SK-N-SH (cell line): ENCODE measurements around the gene SLC25A41. TPM values are rescaled to one million over a fixed set of nuclear protein-coding genes. Genes with fewer than 3 reads are reported as not detected.

Source experiments
- CTCF ChIA-PET: fragments of 300-600, 350-600 bp; formaldehyde crosslinking; extraction: SDS; loops from one replicate; lab custom pipeline; 2021; lab: Yijun Ruan, JAX
- POLR2A ChIA-PET: fragments of 350-600 bp; sonication (Branson Sonifier 250); formaldehyde crosslinking; extraction: SDS; loops from one replicate; lab custom pipeline; 2020; ENCODE audit warnings: antibody characterized with exemption, inconsistent platforms; lab: Yijun Ruan, JAX
- DNase-seq: peaks from one replicate; pipeline ENCODE4 v3.0.0; 2012
- H2AFZ ChIP-seq: fragments of 200-600 bp; sonication (generic); 2 replicates; pipeline ENCODE4 v1.8.1; 2016; ENCODE audit warnings: antibody characterized with exemption, mild to moderate bottlenecking, low read depth
- H3F3A ChIP-seq: fragments of 200-600 bp; sonication (generic); replicated peaks from 2 replicates; pipeline ENCODE3; 2016; ENCODE audit warnings: antibody characterized with exemption, mild to moderate bottlenecking; ENCODE audit not compliant: insufficient read depth
- H3K27ac ChIP-seq, 2 experiments: fragments of 200-500 bp in 1 of 2; fragments of 200-600 bp in 1 of 2; sonication (Bioruptor generic) in 1 of 2; sonication (generic), shearing (Covaris generic) in 1 of 2; 2 replicates each; pipeline versions ENCODE4 v1.5.1 to v1.6.1; 2014 to 2016; ENCODE audit warnings: low read depth in 2 of 2, inconsistent platforms in 1 of 2, low read length in 1 of 2, mild to moderate bottlenecking in 1 of 2, mixed read lengths in 1 of 2
- H3K27me3 ChIP-seq: fragments of 200-600 bp; sonication (generic), shearing (Covaris generic); 2 replicates; pipeline ENCODE4 v1.6.1; 2016; ENCODE audit warnings: mixed run types; ENCODE audit not compliant: insufficient read depth
- H3K36me3 ChIP-seq, 2 experiments: fragments of 200-500 bp in 1 of 2; fragments of 200-600 bp in 1 of 2; sonication (Bioruptor generic) in 1 of 2; sonication (generic) in 1 of 2; replicated peaks in 1 of 2; 2 replicates each; pipeline versions ENCODE3 to v1.5.1; 2014 to 2016; ENCODE audit warnings: low read length in 1 of 2, mild to moderate bottlenecking in 1 of 2; ENCODE audit not compliant: insufficient read depth in 2 of 2, control insufficient read depth in 1 of 2
- H3K4me1 ChIP-seq, 2 experiments: fragments of 200-500 bp in 1 of 2; fragments of 200-600 bp in 1 of 2; sonication (Bioruptor generic) in 1 of 2; sonication (generic), shearing (Covaris generic) in 1 of 2; 2 replicates each; pipeline versions ENCODE4 v1.5.1 to v1.6.1; 2014 to 2016; ENCODE audit warnings: low read depth in 1 of 2, low read length in 1 of 2, mixed run types in 1 of 2; ENCODE audit not compliant: insufficient read depth in 2 of 2, control insufficient read depth in 1 of 2
- H3K4me2 ChIP-seq: fragments of 200-600 bp; sonication (generic), shearing (Covaris generic); 2 replicates; pipeline ENCODE4 v1.6.1; 2017; ENCODE audit warnings: mixed run types
- H3K4me3 ChIP-seq, 2 experiments: fragments of 200-500 bp in 1 of 2; fragments of 200-600 bp in 1 of 2; sonication (Bioruptor generic) in 1 of 2; sonication (generic), shearing (Covaris generic) in 1 of 2; 2 replicates each; pipeline versions ENCODE4 v1.5.1 to v1.8.1; 2014 to 2016; ENCODE audit warnings: low read depth in 2 of 2, inconsistent platforms in 1 of 2, low read length in 1 of 2, mild to moderate bottlenecking in 1 of 2, mixed read lengths in 1 of 2, moderate library complexity in 1 of 2
- H3K79me2 ChIP-seq: fragments of 200-600 bp; sonication (generic); 2 replicates; pipeline ENCODE4 v1.8.1; 2017; ENCODE audit warnings: mild to moderate bottlenecking; ENCODE audit not compliant: insufficient read depth
- H3K9ac ChIP-seq: fragments of 200-600 bp; sonication (generic); 2 replicates; pipeline ENCODE4 v1.6.1; 2017; ENCODE audit warnings: mixed run types
- H3K9me2 ChIP-seq: fragments of 200-600 bp; sonication (generic); 2 replicates; pipeline ENCODE4 v1.6.1; 2017; ENCODE audit warnings: mixed run types
- H3K9me3 ChIP-seq: fragments of 200-600 bp; sonication (generic); 2 replicates; pipeline ENCODE4 v1.6.1; 2017; ENCODE audit warnings: mixed run types, mild to moderate bottlenecking, moderate library complexity
- H4K20me1 ChIP-seq: fragments of 200-600 bp; sonication (generic); 2 replicates; pipeline ENCODE4 v1.6.1; 2017; ENCODE audit warnings: mild to moderate bottlenecking, mixed run types; ENCODE audit not compliant: insufficient read depth
- CHD2 ChIP-seq: fragments of 150-350 bp; IDR thresholded peaks from 2 replicates; pipeline ENCODE4 v1.6.1; 2018; ENCODE audit warnings: low read length; ENCODE audit not compliant: partially characterized antibody
- CTCF ChIP-seq: fragments of 200-600 bp; sonication (generic); IDR thresholded peaks from 2 replicates; pipeline ENCODE4 v1.6.1; 2017; ENCODE audit warnings: antibody characterized with exemption, mild to moderate bottlenecking, moderate library complexity
- EP300 ChIP-seq, 2 experiments: IDR thresholded peaks; 2 replicates each; pipeline versions ENCODE4 v1.4.0 to v1.6.1; 2012; ENCODE audit warnings: borderline replicate concordance in 1 of 2, low read depth in 1 of 2, low read length in 1 of 2
- FOSL2 ChIP-seq: IDR thresholded peaks from 2 replicates; pipeline ENCODE4 v1.4.0; 2012; ENCODE audit warnings: low read depth, mild to moderate bottlenecking, moderate library complexity, borderline replicate concordance
- FOXM1 ChIP-seq: IDR thresholded peaks from 2 replicates; pipeline ENCODE4 v1.4.0; 2012; ENCODE audit warnings: low read depth, mild to moderate bottlenecking
- JUND ChIP-seq: IDR thresholded peaks from 2 replicates; pipeline ENCODE4 v1.4.0; 2012
- MEF2A ChIP-seq: IDR thresholded peaks from 2 replicates; pipeline ENCODE4 v1.4.0; 2012; ENCODE audit warnings: low read depth, borderline replicate concordance
- NRF1 ChIP-seq: IDR thresholded peaks from 2 replicates; pipeline ENCODE4 v1.6.1; 2012; ENCODE audit warnings: low read depth, mild to moderate bottlenecking, low read length
- PBX3 ChIP-seq: IDR thresholded peaks from 2 replicates; pipeline ENCODE4; 2012
- POLR2AphosphoS5 ChIP-seq: IDR thresholded peaks from 2 replicates; pipeline ENCODE4 v1.6.1; 2012; ENCODE audit warnings: low read depth, low read length
- RAD21 ChIP-seq: IDR thresholded peaks from 2 replicates; pipeline ENCODE4 v1.6.1; 2012; ENCODE audit warnings: mild to moderate bottlenecking, low read length
- RCOR1 ChIP-seq: fragments of 150-350 bp; IDR thresholded peaks from 2 replicates; pipeline ENCODE4 v1.6.1; 2017; ENCODE audit warnings: antibody characterized with exemption, low read length
- RXRA ChIP-seq: IDR thresholded peaks from 2 replicates; pipeline ENCODE4 v1.4.0; 2012; ENCODE audit warnings: low read depth, mild to moderate bottlenecking, borderline replicate concordance
- SIN3A ChIP-seq: IDR thresholded peaks from 2 replicates; pipeline ENCODE4 v1.6.1; 2012; ENCODE audit warnings: low read depth, mild to moderate bottlenecking, low read length, moderate library complexity, borderline replicate concordance
- SMC3 ChIP-seq: IDR thresholded peaks from 2 replicates; pipeline ENCODE4 v1.6.1; 2012; ENCODE audit warnings: low read depth, low read length, improper control_type of control experiment
- TAF1 ChIP-seq: IDR thresholded peaks from 2 replicates; pipeline ENCODE4 v1.6.1; 2012; ENCODE audit warnings: low read depth, mild to moderate bottlenecking, low read length, moderate library complexity, borderline replicate concordance
- TCF12 ChIP-seq: IDR thresholded peaks from 2 replicates; pipeline ENCODE4 v1.4.0; 2012
- USF1 ChIP-seq: IDR thresholded peaks from 2 replicates; pipeline ENCODE4 v1.4.0; 2012; ENCODE audit warnings: low read depth, borderline replicate concordance
- WGBS: methylation state at CpG from one replicate; pipeline ENCODE4 v1.1.6; 2017; ENCODE audit warnings: low lambda C conversion rate; 5-methylcytosine and 5-hydroxymethylcytosine counted together
- polyA plus RNA-seq, 3 experiments: library from polyadenylated mRNA; depleted of rRNA; stranded (reverse); fragments of >200 nt; gene quantifications; 2 replicates each; pipeline ENCODE4 v1.2.3, GENCODE V29; 2012
- TF ChIP-seq, protein P1 (sequence below): fragments of 150-350 bp; IDR thresholded peaks from 2 replicates; pipeline ENCODE4 v1.6.1; 2017; ENCODE audit warnings: antibody characterized with exemption, low read length, low read depth, borderline replicate concordance

Gene SLC25A41
- polyA plus RNA-seq, 1 of the 3 experiments (the other 2 are of a cell fraction): 0.12 TPM

GRCh38 chr19:6439743-6440142, 6.2 kb upstream of the SLC25A41 start:
- Histone ChIP-seq H3F3A (no peaks in the 10 kb centered on the region), H3K9ac (no peak overlapping the region), H3K79me2 (no peaks in the 10 kb centered on the region), H3K4me2 (no peak overlapping the region), H3K9me3 (no peaks in the 10 kb centered on the region), H3K27ac (no peak overlapping the region), H2AFZ (no peak overlapping the region), H3K27me3 (no peaks in the 10 kb centered on the region), H4K20me1 (no peaks in the 10 kb centered on the region), H3K36me3 (no peaks in the 10 kb centered on the region), H3K4me3 (no peak overlapping the region), H3K4me1 (no peaks in the 10 kb centered on the region)
- DNase-seq: no peak
- POLR2A ChIA-PET: interaction anchor here (0.6 kb wide), 1 partner anchor 67 kb away, joined by 3 read pairs; the partner anchor contains the start of gene ALKBH7
- TF ChIP-seq RCOR1 (no peak), JUND (no peak), POLR2AphosphoS5 (no peak), FOXM1 (no peak), PBX3 (no peak), MEF2A (no peak), TAF1 (no peak), TCF12 (no peak), FOSL2 (no peak)
- TF ChIP-seq, protein P1, sequence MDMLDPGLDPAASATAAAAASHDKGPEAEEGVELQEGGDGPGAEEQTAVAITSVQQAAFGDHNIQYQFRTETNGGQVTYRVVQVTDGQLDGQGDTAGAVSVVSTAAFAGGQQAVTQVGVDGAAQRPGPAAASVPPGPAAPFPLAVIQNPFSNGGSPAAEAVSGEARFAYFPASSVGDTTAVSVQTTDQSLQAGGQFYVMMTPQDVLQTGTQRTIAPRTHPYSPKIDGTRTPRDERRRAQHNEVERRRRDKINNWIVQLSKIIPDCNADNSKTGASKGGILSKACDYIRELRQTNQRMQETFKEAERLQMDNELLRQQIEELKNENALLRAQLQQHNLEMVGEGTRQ: no peak
- TF ChIP-seq, all 33 proteins: peak for 0
- no peaks in the 10 kb centered on the region for H3K9me2 ChIP-seq
- CTCF ChIA-PET: no interaction called here
- 88% methylated on average over 4 of the region's 4 CpGs for WGBS

- Histone ChIP-seq H4K20me1 (no peaks in the 10 kb centered on the region), H3K9ac (no peak overlapping the region), H3K4me3 (no peak overlapping the region), H3K27me3 (no peaks in the 10 kb centered on the region), H3K27ac (no peak overlapping the region), H3F3A (no peaks in the 10 kb centered on the region), H2AFZ (no peak overlapping the region), H3K9me3 (no peaks in the 10 kb centered on the region), H3K4me1 (no peaks in the 10 kb centered on the region), H3K79me2 (no peaks in the 10 kb centered on the region), H3K9me2 (no peaks in the 10 kb centered on the region), H3K4me2 (no peak overlapping the region), H3K36me3 (no peaks in the 10 kb centered on the region)
- CTCF ChIA-PET: interaction anchor here (0.6 kb wide), 1 partner anchor 37 kb away, joined by 3 read pairs; no protein-coding TSS in a partner anchor
- DNase-seq: no peak
- POLR2A ChIA-PET: no interaction called here
- WGBS: 97% methylated on average over 4 of the region's 11 CpGs
- TF ChIP-seq, protein P1: no peak
- TF ChIP-seq RCOR1 (no peak), CTCF (no peak), SIN3A (no peak), EP300 (IDR thresholded peaks at IDR 0.05; ENCODE audit: borderline replicate concordance in 1 of 2, low read depth in 1 of 2, low read length in 1 of 2) (no peak), RXRA (no peak), NRF1 (no peak), USF1 (no peak), SMC3 (no peak), CHD2 (no peak), RAD21 (no peak), POLR2AphosphoS5 (no peak), TCF12 (no peak), FOXM1 (no peak)
Observed at GRCh38 chr19:6433165-6433564, 398 bp downstream of the SLC25A41 start.
